GM23338 (cell line): Measurements from ENCODE around the gene ELAPOR1. TPM values are rescaled to one million over a fixed set of nuclear protein-coding genes. Genes with fewer than 3 reads are reported as not detected.

ENCODE experiments used
- ATAC-seq: fragments of 200-7000 bp; cut with Tn5 transposase; 3 replicates; pipeline ENCODE4 v1.9.1; 2020
- DNase-seq: peaks from one replicate; pipeline ENCODE4 v3.0.0-alpha.2; 2015; ENCODE audit warnings: low spot score
- H2AFZ ChIP-seq: fragments of 200-600 bp; sonication (generic); 2 replicates; pipeline ENCODE4 v1.8.0; 2016; ENCODE audit warnings: antibody characterized with exemption, mild to moderate bottlenecking, moderate library complexity
- H3F3A ChIP-seq: fragments of 200-600 bp; sonication (generic); replicated peaks from 2 replicates; pipeline ENCODE4 v1.8.0; 2017; ENCODE audit warnings: antibody characterized with exemption, mixed run types, low read depth
- H3K27ac ChIP-seq: fragments of 200-600 bp; sonication (generic); 2 replicates; pipeline ENCODE4 v1.6.1; 2016; ENCODE audit warnings: low read depth
- H3K27me3 ChIP-seq: fragments of 200-600 bp; sonication (generic); 2 replicates; pipeline ENCODE4 v1.8.0; 2016; ENCODE audit warnings: mild to moderate bottlenecking, mixed run types, moderate library complexity; ENCODE audit not compliant: insufficient read depth
- H3K36me3 ChIP-seq: fragments of 200-600 bp; sonication (generic); 2 replicates; pipeline ENCODE4 v1.8.0; 2016; ENCODE audit warnings: mild to moderate bottlenecking; ENCODE audit not compliant: insufficient read depth
- H3K4me1 ChIP-seq: fragments of 200-600 bp; sonication (generic); 2 replicates; pipeline ENCODE4 v1.8.0; 2016; ENCODE audit warnings: mild to moderate bottlenecking, moderate library complexity; ENCODE audit not compliant: insufficient read depth
- H3K4me2 ChIP-seq: fragments of 200-600 bp; sonication (generic); 2 replicates; pipeline ENCODE4 v1.7.1; 2017; ENCODE audit warnings: mixed run types
- H3K4me3 ChIP-seq: fragments of 200-600 bp; sonication (generic); 2 replicates; pipeline ENCODE4 v1.6.1; 2016; ENCODE audit warnings: mixed run types
- H3K79me2 ChIP-seq: fragments of 200-600 bp; sonication (generic); replicated peaks from 2 replicates; pipeline ENCODE4 v1.8.0; 2017; ENCODE audit warnings: mild to moderate bottlenecking; ENCODE audit not compliant: insufficient read depth
- H3K9me2 ChIP-seq: fragments of 200-600 bp; sonication (generic); 2 replicates; pipeline ENCODE4 v1.8.0; 2017; ENCODE audit not compliant: insufficient read depth
- H4K20me1 ChIP-seq: fragments of 200-600 bp; sonication (generic); replicated peaks from 2 replicates; pipeline ENCODE4 v1.8.0; 2017; ENCODE audit warnings: mild to moderate bottlenecking; ENCODE audit not compliant: insufficient read depth
- H3K27ac Mint-ChIP-seq: 2 replicates; pipeline ENCODE4 v1.8.0; 2020; ENCODE audit warnings: inconsistent platforms, mild to moderate bottlenecking, moderate library complexity, mixed read lengths
- H3K27me3 Mint-ChIP-seq: 3 replicates; pipeline ENCODE4 v1.8.0; 2022; ENCODE audit warnings: low read depth, mild to moderate bottlenecking, moderate library complexity, mixed read lengths, inconsistent platforms; ENCODE audit not compliant: insufficient read depth, poor library complexity
- H3K36me3 Mint-ChIP-seq: 3 replicates; pipeline ENCODE4 v1.8.0; 2021; ENCODE audit warnings: low read depth, mild to moderate bottlenecking, inconsistent platforms, moderate library complexity, mixed read lengths
- H3K4me1 Mint-ChIP-seq: 3 replicates; pipeline ENCODE4 v1.8.0; 2020; ENCODE audit warnings: mild to moderate bottlenecking, inconsistent platforms, mixed read lengths
- H3K4me3 Mint-ChIP-seq: 3 replicates; pipeline ENCODE4 v1.8.0; 2021; ENCODE audit warnings: moderate library complexity, mild to moderate bottlenecking, inconsistent platforms, mixed read lengths
- H3K9me3 Mint-ChIP-seq: 3 replicates; pipeline ENCODE4 v1.8.0; 2020; ENCODE audit warnings: moderate library complexity, mild to moderate bottlenecking, inconsistent platforms, mixed read lengths
- ZNF462 ChIP-seq: fragments of 250-450 bp; sonication (Bioruptor Pico); IDR thresholded peaks from 2 replicates; pipeline ENCODE4 v1.5.0; 2020; ENCODE audit warnings: mild to moderate bottlenecking, moderate library complexity
- polyA plus RNA-seq: library from polyadenylated mRNA; unstranded; fragments of >200 nt; fragmentation: Nextera tagmentation; extraction: Ambion mirVana; gene quantifications from 2 replicates; pipeline ENCODE4 v1.2.1, GENCODE V29; 2016
- small RNA-seq: library from RNA; depleted of rRNA; stranded (forward); fragments of <200 nt; gene quantifications from one replicate; pipeline ENCODE3, GENCODE V24; 2014; ENCODE audit warnings: low replicate concordance
- total RNA-seq: library from RNA; depleted of rRNA; stranded (reverse); fragments of >200 nt; shearing (Covaris generic); gene quantifications from 2 replicates; pipeline ENCODE4 v1.2.3, GENCODE V29; 2014; rRNA removed

The ELAPOR1 gene
- total and polyA plus RNA-seq, 2 experiments from 2014 or later, result 0.92 to 2.4 TPM

DNA sequence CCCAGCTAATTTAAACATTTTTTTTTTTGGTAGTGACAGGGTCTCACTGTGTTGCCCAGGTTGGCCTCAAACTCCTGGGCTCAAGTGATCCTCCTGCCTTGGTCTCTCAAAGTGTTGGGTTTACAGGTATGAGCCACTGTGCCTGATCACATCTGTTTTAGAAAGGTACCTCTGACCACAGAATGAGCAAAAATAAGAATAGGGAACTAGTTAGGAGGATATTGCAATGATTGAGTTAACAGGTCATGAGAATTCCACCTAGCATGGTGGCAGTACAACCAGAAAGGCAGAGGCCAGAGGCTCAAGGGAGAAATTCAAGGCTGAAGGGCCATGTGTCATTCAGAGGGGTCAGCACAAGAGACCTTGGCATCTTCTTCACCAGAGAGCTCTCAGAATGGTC, 49.6 kb downstream of the ELAPOR1 start:
- Histone ChIP-seq H3K79me2 (no peaks in the 10 kb centered on the region), H3K9me2 (no peaks in the 10 kb centered on the region), H3K27ac (no peak overlapping the region), H3F3A (no peaks in the 10 kb centered on the region), H3K27me3 (no peaks in the 10 kb centered on the region), H3K36me3 (no peaks in the 10 kb centered on the region), H4K20me1 (no peaks in the 10 kb centered on the region), H2AFZ (no peak overlapping the region), H3K4me3 (no peak overlapping the region), H3K4me1 (peaks cover 11% of the 10 kb centered on the region), H3K4me2 (no peak overlapping the region)
- no peak for TF ChIP-seq ZNF462
- Mint-ChIP-seq H3K36me3 (no peaks in the 10 kb centered on the region), H3K4me1 (peaks cover 23% of the 10 kb centered on the region), H3K4me3 (no peak overlapping the region), H3K27me3 (peaks cover 11% of the 10 kb centered on the region), H3K27ac (peak overlapping the region; percentile 30; the same call in 1 of the 2 replicates), H3K9me3 (no peaks in the 10 kb centered on the region)
- DNase-seq (no peak), ATAC-seq (no peak)

Small RNA genes lying within 50 kb of the gene (small RNA-seq; reads per million reads assigned to genes)
- not detected for gene AL356488.2

Other genes with a start within 250 kb of the ELAPOR1 start
- 11.2 and 14.1 TPM in 2 replicates for gene GPSM2, start 237.1 kb upstream of the ELAPOR1 start, total RNA-seq
- 5.5 and 9.8 TPM in 2 replicates for gene GPSM2, start 237.1 kb upstream of the ELAPOR1 start, polyA plus RNA-seq
- 16.6 and 22.6 TPM in 2 replicates for gene CLCC1, start 150.6 kb upstream of the ELAPOR1 start, total RNA-seq
- gene CLCC1, start 150.6 kb upstream of the ELAPOR1 start, polyA plus RNA-seq, result 13.8 and 18.4 TPM in 2 replicates
- gene WDR47, start 72.0 kb upstream of the ELAPOR1 start, total RNA-seq, result 5.2 and 9.7 TPM in 2 replicates
- gene WDR47, start 72.0 kb upstream of the ELAPOR1 start, polyA plus RNA-seq, result 3.0 and 3.9 TPM in 2 replicates
- gene TAF13, start 38.1 kb upstream of the ELAPOR1 start, total RNA-seq, result 55.8 and 72.4 TPM in 2 replicates
- 43.7 and 49.4 TPM in 2 replicates for gene TAF13, start 38.1 kb upstream of the ELAPOR1 start, polyA plus RNA-seq
- gene TMEM167B, start 23.4 kb upstream of the ELAPOR1 start, total RNA-seq, result 10.7 and 16.0 TPM in 2 replicates
- 8.2 and 9.8 TPM in 2 replicates for gene TMEM167B, start 23.4 kb upstream of the ELAPOR1 start, polyA plus RNA-seq
- gene SARS1, start 99.8 kb downstream of the ELAPOR1 start, total RNA-seq, result 166 and 168 TPM in 2 replicates
- 125 and 141 TPM in 2 replicates for gene SARS1, start 99.8 kb downstream of the ELAPOR1 start, polyA plus RNA-seq
- gene CELSR2, start 135.4 kb downstream of the ELAPOR1 start, total RNA-seq, result 30.4 and 35.1 TPM in 2 replicates
- gene CELSR2, start 135.4 kb downstream of the ELAPOR1 start, polyA plus RNA-seq, result 11.1 and 11.2 TPM in 2 replicates
- gene PSRC1, start 169.0 kb downstream of the ELAPOR1 start, total RNA-seq, result 50.6 and 61.1 TPM in 2 replicates
- gene PSRC1, start 169.0 kb downstream of the ELAPOR1 start, polyA plus RNA-seq, result 51.4 and 55.0 TPM in 2 replicates
- not detected in 2 replicates for gene MYBPHL, start 192.9 kb downstream of the ELAPOR1 start, total RNA-seq
- gene MYBPHL, start 192.9 kb downstream of the ELAPOR1 start, polyA plus RNA-seq, result 0.68 TPM in 1 of 2 replicates, not detected in the other